Karpas-422 (cell line): ENCODE results near the gene CDKN2B-AS1. TPM values are rescaled to one million over a fixed set of nuclear protein-coding genes. Genes with fewer than 3 reads are reported as not detected.

Experiments
- DNase-seq: peaks from one replicate; pipeline ENCODE4 v3.0.0-alpha.2; 2015
- H2AFZ ChIP-seq: fragments of 200-600 bp; sonication (generic); 2 replicates; pipeline ENCODE4 v1.6.1; 2014; ENCODE audit warnings: antibody characterized with exemption, low read length, mixed read lengths
- H3K27ac ChIP-seq: fragments of 200-600 bp; sonication (generic); 2 replicates; pipeline ENCODE4 v1.5.1; 2014; ENCODE audit warnings: mild to moderate bottlenecking, low read length, moderate library complexity
- H3K27me3 ChIP-seq: fragments of 200-600 bp; sonication (generic); 2 replicates; pipeline ENCODE4 v1.6.1; 2014; ENCODE audit warnings: low read length, mixed read lengths
- H3K36me3 ChIP-seq: fragments of 200-600 bp; sonication (generic); 2 replicates; pipeline ENCODE4 v1.6.1; 2014; ENCODE audit warnings: low read length, mixed read lengths; ENCODE audit not compliant: insufficient read depth
- H3K4me1 ChIP-seq: fragments of 200-600 bp; sonication (generic); 2 replicates; pipeline ENCODE4 v1.6.1; 2014; ENCODE audit warnings: mild to moderate bottlenecking, low read length, mixed read lengths
- H3K4me2 ChIP-seq: fragments of 200-600 bp; sonication (generic); 2 replicates; pipeline ENCODE4 v1.6.1; 2014; ENCODE audit warnings: low read length, low read depth, mild to moderate bottlenecking; ENCODE audit not compliant: poor library complexity, severe bottlenecking
- H3K4me3 ChIP-seq: fragments of 200-600 bp; sonication (generic); 2 replicates; pipeline ENCODE4 v1.5.1; 2014; ENCODE audit warnings: mild to moderate bottlenecking, antibody characterized with exemption, low read length, mixed read lengths
- H3K79me2 ChIP-seq: fragments of 200-600 bp; sonication (generic); 2 replicates; pipeline ENCODE4 v1.6.1; 2014; ENCODE audit warnings: mild to moderate bottlenecking, low read length, mixed read lengths
- H3K9ac ChIP-seq: fragments of 200-600 bp; sonication (generic); 2 replicates; pipeline ENCODE4 v1.6.0; 2014; ENCODE audit warnings: low read length
- H3K9me2 ChIP-seq: fragments of 200-600 bp; sonication (generic), shearing (Covaris generic); replicated peaks from 2 replicates; pipeline ENCODE4 v1.6.0; 2014; ENCODE audit warnings: mild to moderate bottlenecking, low read length, moderate library complexity; ENCODE audit not compliant: insufficient read depth
- H3K9me3 ChIP-seq: fragments of 300-700, 200-600 bp; sonication (generic); 2 replicates; pipeline ENCODE4 v1.6.1; 2014; ENCODE audit warnings: low read length, mixed read lengths
- H4K20me1 ChIP-seq: fragments of 200-600 bp; sonication (generic); 2 replicates; pipeline ENCODE4 v1.6.1; 2014; ENCODE audit warnings: mild to moderate bottlenecking, antibody characterized with exemption, low read length, low read depth; ENCODE audit not compliant: insufficient read depth
- total RNA-seq: library from RNA; depleted of rRNA; stranded (reverse); fragments of >200 nt; shearing (Covaris generic); gene quantifications from 2 replicates; pipeline ENCODE4 v1.2.3, GENCODE V29; 2014; ENCODE audit warnings: low replicate concordance

Gene CDKN2B-AS1
- total RNA-seq, 1 experiment from 2014 or later, result 35.3 TPM

DNA sequence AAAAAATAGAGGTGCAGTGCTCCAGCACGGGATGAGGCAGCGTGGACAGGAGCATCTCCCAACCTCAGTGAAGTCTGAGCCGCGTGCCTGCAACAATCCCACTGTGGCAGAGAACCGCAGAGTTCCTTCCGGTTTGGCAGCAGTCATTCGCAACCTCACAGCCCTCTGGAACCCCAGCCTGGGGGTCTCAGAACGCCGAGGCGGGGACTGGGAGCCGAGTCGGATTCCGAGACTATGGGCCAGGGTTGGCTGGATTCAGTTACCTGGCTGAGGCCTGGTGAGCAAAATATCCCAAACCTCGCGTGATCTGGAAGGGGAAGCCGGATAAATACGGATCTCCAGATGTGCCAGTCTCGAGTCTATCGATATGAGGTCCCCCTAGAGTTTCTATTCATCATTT lies 27.4 kb upstream of the CDKN2B-AS1 start:
- Histone ChIP-seq H3K9ac (no peak overlapping the region), H3K4me2 (no peak overlapping the region), H2AFZ (no peak overlapping the region), H3K36me3 (peaks cover 43% of the 10 kb centered on the region), H4K20me1 (peaks cover 10% of the 10 kb centered on the region; the same call in 1 of the 2 replicates), H3K9me3 (no peaks in the 10 kb centered on the region), H3K27ac (no peak overlapping the region), H3K4me3 (no peak overlapping the region), H3K27me3 (no peaks in the 10 kb centered on the region), H3K9me2 (no peaks in the 10 kb centered on the region), H3K79me2 (peaks cover 7% of the 10 kb centered on the region), H3K4me1 (no peaks in the 10 kb centered on the region)
- no peak for DNase-seq

DNA sequence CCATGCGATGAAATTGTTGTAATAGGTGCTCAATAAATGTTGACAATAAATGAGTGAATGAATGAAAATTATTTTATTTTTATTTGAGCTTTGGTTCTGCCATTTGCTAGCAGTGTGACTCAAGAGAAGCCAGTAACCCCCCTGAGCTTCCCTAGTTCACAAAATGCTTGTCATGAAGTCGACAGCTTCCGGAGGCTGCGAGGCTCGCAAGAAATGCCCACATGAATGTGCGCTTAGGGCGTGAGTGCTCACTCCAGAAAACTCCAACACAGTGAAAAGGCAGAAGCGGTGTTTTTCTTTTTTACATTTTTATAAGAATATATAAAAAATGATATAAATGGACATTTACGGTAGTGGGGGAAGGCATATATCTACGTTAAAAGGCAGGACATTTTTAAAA lies 26.9 kb upstream of the CDKN2B-AS1 start:
- Histone ChIP-seq H3K4me2 (no peak overlapping the region), H3K4me1 (no peaks in the 10 kb centered on the region), H3K27me3 (no peaks in the 10 kb centered on the region), H3K79me2 (peaks cover 12% of the 10 kb centered on the region), H3K9me3 (no peaks in the 10 kb centered on the region), H2AFZ (no peak overlapping the region), H3K27ac (no peak overlapping the region), H4K20me1 (peaks cover 10% of the 10 kb centered on the region; the same call in 1 of the 2 replicates), H3K9me2 (no peaks in the 10 kb centered on the region), H3K9ac (no peak overlapping the region), H3K4me3 (no peak overlapping the region), H3K36me3 (peaks cover 45% of the 10 kb centered on the region)
- DNase-seq, result peak; percentile 32

DNA sequence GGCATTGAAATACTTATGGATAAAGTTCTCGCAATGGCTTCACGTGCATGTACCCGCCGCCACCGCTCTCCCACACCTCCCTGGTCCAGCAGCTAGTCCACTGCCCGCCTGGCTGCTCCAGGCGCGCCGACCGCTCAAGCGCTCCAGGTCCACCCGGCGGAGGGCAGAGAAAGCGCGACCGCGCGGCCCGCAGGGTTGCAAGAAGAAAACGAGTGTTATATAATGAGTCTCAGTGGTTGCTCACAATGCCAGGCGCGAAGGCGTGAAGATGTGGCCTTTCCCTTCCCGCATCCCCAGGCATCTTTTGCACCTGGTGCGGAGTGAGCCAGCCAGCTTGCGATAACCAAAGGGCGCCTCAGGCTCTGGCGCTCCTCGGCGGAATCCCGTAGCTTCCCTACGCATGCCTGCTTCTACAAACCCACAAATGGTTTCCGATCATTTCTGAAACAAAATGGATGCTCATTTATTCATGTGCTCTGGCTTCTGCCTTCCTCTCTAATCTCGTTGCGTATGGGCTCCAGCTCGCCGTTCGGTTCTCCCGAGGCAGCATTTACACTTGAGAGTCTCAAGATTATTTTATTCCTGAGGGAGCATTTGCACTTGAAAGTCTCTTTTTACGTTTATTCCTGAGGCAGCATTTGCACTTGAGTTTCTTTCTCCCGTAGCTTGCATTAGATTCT lies 26.1 kb upstream of the CDKN2B-AS1 start:
- H3K36me3 ChIP-seq, result peaks cover 45% of the 10 kb centered on the region
- no peak overlapping the region for H2AFZ ChIP-seq
- no peak overlapping the region for H3K4me3 ChIP-seq
- H3K9ac ChIP-seq, result no peak overlapping the region
- peaks cover 10% of the 10 kb centered on the region; the same call in 1 of the 2 replicates for H4K20me1 ChIP-seq
- DNase-seq, result peak; percentile 27
- H3K9me2 ChIP-seq, result no peaks in the 10 kb centered on the region
- H3K4me2 ChIP-seq, result no peak overlapping the region
- peaks cover 2% of the 10 kb centered on the region; the same call in 1 of the 2 replicates for H3K4me1 ChIP-seq
- no peak overlapping the region for H3K27ac ChIP-seq
- H3K79me2 ChIP-seq, result peaks cover 19% of the 10 kb centered on the region
- no peaks in the 10 kb centered on the region for H3K9me3 ChIP-seq
- H3K27me3 ChIP-seq, result no peaks in the 10 kb centered on the region

DNA sequence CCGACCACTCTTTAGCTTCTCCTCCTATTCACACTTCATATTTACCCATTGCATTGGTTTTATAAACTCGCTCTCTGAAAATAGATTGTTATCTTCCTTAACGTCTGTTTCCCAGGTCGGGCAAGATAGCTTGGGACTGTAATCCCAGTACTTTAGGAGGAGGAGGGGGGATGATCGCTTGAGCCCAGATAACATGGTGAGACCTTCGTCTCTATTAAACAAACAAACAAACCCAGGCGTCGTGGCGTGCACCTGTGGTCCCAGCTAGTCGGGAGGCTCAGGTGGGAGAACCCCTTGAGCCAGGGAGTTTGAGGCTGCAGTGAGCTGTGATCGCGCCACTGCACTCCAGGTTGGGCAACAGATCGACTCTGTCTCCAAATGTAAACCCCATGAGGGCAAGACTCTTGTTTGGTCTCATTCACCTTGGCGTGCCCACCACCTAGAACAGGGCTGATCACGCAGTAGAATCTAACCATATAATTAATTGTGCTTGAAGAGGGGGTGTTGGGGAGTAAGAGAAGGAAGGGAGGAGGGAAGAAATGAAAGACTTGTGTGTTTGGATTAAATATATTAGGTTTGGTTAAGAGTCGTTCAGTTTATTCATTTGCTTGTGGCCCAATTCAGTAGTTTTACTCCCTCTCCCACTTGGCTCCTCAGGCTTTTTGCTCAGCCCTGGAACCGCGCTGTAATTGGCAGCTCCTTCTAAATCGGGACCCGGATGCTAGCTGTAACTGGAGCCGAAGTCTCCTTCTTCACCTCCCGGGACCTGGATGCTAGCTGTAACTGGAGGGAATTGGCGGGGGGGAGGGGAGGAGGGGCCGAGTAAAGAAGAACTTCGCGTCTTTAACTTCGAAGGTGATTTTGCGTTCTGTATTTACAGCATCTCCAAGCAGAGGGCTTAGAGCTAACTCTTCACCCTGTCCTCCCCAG lies 25.3 kb upstream of the CDKN2B-AS1 start:
- Histone ChIP-seq H3K9me3 (no peaks in the 10 kb centered on the region), H2AFZ (no peak overlapping the region), H3K27me3 (no peaks in the 10 kb centered on the region), H3K79me2 (peaks cover 27% of the 10 kb centered on the region), H3K4me1 (peaks cover 4% of the 10 kb centered on the region; the same call in 1 of the 2 replicates), H3K36me3 (peaks cover 45% of the 10 kb centered on the region), H3K9ac (no peak overlapping the region), H3K4me3 (no peak overlapping the region), H4K20me1 (peaks cover 10% of the 10 kb centered on the region; the same call in 1 of the 2 replicates), H3K4me2 (no peak overlapping the region), H3K27ac (no peak overlapping the region), H3K9me2 (no peaks in the 10 kb centered on the region)
- peak; percentile 36 for DNase-seq

DNA sequence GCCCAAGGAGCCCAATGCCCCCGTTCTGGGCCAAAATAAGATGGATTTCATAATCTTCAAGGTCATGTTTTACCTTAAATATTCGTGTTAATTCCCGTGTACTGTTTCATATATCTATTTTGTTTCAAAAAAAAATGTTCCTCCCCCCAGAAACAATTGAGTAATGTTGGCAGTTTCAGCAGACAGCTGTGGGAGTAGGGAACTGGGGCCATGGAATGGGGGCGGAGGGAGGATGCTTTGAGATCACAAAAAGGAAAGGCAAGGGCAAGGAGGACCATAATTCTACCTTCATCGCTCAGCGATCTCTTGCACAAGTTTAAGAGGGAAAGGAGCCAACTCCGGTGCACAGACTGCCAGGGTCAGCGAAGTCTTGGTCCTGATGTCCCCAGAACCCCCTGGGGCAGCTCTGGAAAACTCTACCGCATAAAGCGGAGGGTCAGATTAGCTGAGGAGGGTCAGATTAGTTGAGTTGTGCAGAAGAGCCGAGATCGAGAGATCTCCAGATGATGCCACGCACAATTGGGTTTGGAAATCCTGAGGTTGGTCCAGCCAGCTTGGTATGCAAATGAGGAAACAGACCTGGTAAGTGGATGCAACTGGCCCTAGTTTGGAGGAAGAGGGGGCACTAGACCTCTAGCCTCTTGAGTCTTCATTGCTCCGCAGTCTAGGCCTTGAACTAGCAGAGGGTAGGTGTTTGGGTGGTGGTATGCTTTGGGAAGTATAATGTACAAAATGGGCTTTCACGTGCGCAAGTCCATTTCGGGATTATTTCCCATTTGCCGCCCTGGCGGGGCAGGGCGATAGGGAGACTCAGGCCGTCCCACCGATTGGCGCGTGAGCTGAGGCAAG lies 24.4 kb upstream of the CDKN2B-AS1 start:
- no peak overlapping the region for H3K4me2 ChIP-seq
- H3K27ac ChIP-seq, result no peak overlapping the region
- no peaks in the 10 kb centered on the region for H3K9me3 ChIP-seq
- H3K4me1 ChIP-seq, result peaks cover 4% of the 10 kb centered on the region; the same call in 1 of the 2 replicates
- H3K4me3 ChIP-seq, result no peak overlapping the region
- H4K20me1 ChIP-seq, result peaks cover 10% of the 10 kb centered on the region; the same call in 1 of the 2 replicates
- H3K36me3 ChIP-seq, result peaks cover 45% of the 10 kb centered on the region
- peak; percentile 38 for DNase-seq
- peaks cover 36% of the 10 kb centered on the region for H3K79me2 ChIP-seq
- H2AFZ ChIP-seq, result no peak overlapping the region
- H3K9ac ChIP-seq, result no peak overlapping the region
- no peaks in the 10 kb centered on the region for H3K9me2 ChIP-seq
- H3K27me3 ChIP-seq, result no peaks in the 10 kb centered on the region

DNA sequence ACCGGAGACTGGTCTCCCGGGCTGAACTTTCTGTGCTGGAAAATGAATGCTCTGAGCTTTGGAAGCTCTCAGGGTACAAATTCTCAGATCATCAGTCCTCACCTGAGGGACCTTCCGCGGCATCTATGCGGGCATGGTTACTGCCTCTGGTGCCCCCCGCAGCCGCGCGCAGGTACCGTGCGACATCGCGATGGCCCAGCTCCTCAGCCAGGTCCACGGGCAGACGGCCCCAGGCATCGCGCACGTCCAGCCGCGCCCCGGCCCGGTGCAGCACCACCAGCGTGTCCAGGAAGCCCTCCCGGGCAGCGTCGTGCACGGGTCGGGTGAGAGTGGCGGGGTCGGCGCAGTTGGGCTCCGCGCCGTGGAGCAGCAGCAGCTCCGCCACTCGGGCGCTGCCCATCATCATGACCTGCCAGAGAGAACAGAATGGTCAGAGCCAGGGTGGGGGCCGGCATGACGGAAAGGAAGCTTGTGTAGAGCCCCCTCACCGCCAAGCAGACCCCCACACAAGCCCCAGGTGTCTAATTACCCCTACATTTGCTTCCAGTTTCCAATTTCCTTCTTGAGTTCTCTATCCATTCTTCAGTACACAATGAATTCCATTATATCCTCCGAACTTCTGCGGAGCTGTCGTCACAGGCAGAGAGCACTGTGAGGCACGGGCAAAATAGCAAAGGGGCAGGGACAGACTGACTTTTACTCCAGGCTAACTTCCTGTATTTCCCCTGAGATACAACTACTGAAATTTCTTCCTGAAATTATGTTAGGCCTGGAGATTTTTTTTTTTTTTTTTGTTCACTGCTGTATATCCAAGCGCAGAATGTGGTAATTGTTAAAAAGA lies 23.6 kb upstream of the CDKN2B-AS1 start:
- H3K27me3 ChIP-seq, result no peaks in the 10 kb centered on the region
- no peak for DNase-seq
- peaks cover 10% of the 10 kb centered on the region; the same call in 1 of the 2 replicates for H4K20me1 ChIP-seq
- H2AFZ ChIP-seq, result no peak overlapping the region
- peaks cover 4% of the 10 kb centered on the region; the same call in 1 of the 2 replicates for H3K4me1 ChIP-seq
- H3K36me3 ChIP-seq, result peaks cover 50% of the 10 kb centered on the region
- H3K4me3 ChIP-seq, result no peak overlapping the region
- H3K4me2 ChIP-seq, result no peak overlapping the region
- H3K9ac ChIP-seq, result no peak overlapping the region
- H3K9me2 ChIP-seq, result no peaks in the 10 kb centered on the region
- no peaks in the 10 kb centered on the region for H3K9me3 ChIP-seq
- peaks cover 44% of the 10 kb centered on the region for H3K79me2 ChIP-seq
- no peak overlapping the region for H3K27ac ChIP-seq

DNA sequence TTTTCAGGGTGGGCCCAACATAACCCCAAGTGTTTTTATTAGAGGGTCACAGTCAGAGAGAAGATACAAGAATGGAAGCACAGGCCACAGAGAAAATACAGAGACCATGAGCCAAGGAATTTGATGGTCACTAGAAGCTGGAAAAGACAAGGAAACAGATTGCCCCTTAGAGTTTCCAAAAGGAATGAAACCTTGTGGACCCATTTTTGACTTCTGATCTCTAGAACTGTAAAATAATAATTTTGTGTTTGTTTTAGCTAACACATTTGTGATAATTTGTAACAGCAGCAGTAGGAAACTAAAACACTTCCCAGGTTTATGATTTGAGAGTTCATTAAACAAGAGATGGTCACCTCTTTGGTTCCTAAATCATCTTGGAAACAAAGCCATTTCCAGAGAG lies 22.2 kb upstream of the CDKN2B-AS1 start:
- Histone ChIP-seq H3K9ac (no peak overlapping the region), H3K9me2 (no peaks in the 10 kb centered on the region), H3K27me3 (no peaks in the 10 kb centered on the region), H4K20me1 (peaks cover 10% of the 10 kb centered on the region; the same call in 1 of the 2 replicates), H3K4me1 (peaks cover 4% of the 10 kb centered on the region; the same call in 1 of the 2 replicates), H2AFZ (no peak overlapping the region), H3K9me3 (no peaks in the 10 kb centered on the region), H3K4me3 (no peak overlapping the region), H3K79me2 (peaks cover 58% of the 10 kb centered on the region), H3K4me2 (no peak overlapping the region), H3K36me3 (peaks cover 43% of the 10 kb centered on the region), H3K27ac (no peak overlapping the region)
- DNase-seq, result peak; percentile 26
